Limb (tissue), 2 donors: Measurements from ENCODE around the gene CAMK2B.

ENCODE experiments used
- DNase-seq, 2 donors: peaks; one replicate each; pipeline ENCODE4 v3.0.0-alpha.2; 2016; ENCODE audit errors: extremely low spot score in 2 of 2

Gene CAMK2B

DNA sequence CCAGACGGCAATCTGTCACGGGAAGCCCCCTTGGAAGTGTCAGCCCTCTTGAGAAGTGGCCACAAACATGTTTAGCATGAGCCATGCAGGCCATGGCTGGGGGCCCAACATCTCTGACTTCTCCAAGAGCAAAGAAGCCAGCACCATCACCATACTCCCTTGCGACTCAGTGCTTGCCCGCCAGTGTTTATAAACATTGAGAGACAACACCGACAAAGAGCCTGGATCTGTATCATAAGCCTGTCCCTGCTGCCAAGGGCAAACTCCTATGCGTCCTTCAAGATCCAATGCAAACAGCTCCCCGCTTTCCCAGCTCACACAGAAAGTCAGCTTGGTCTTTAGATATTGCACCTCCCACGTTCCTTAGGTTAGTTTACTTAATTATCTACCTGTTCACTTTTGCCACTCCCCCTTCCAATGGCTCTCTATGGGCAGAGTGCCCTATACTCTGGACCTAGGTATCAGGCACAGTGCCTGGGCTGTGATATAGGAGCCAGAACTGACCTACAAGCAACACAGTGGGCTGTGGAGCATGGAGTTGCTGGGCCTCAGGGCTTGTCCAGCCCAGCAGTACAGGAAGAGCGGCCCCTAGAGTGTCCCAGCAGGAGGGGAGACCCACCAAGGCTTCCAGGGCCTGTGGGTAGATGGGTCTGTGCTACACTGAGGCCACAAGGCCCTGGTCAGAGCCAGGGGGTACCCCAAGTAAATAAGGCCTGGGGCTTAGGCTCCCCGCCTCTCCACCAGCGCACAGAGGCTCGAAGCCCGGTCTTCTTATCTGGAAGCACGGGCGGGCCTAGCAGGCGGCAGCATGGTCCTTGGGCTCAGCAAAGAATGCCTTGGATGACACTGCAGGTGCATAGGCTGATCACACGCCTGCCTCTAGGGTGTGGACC, 37.7 kb downstream of the CAMK2B start:
- DNase-seq: no peak

DNA sequence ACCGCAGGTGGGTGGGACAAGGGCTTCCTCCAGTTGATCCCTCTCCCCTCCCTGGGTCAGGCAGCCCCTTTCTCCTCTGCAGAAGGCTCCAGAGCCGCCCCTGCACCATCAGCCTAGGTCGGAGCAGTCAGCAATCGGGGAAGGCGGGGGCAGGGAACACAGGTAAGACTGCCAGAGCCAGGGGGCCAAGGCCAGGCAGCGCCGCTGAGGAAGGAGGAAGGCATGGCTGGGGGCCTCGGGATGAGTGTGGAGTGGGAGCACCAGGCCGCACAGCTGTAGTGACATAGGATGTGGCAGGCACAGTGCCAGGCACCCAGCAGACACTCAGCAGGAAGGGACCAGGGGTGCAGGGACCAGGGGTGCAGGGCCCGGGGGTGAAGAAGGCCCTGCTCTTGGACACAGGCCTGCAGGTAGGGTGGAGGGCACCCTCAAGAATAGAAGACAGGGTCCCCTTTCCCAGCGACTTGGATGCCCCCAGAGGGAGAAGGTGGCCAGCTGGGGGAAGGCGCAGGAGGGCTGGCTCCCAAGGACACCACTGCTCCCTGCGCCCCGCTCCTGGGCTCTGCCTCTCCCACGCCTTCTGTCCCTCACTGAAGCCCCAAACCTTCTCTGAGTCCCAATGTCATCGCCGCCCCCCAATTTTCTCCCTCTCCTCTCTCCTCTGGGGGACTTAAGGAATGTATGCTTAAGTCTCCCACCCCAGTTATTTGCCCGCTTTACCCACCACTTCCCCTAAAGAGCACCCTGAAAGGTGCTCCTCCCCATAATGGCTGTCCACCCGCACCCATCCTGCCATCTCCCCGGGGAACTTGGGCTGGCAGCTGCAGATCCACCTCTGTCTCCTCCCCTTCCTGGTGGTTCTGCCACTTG, 38.5 kb downstream of the CAMK2B start:
- peak in 1 of 2 donors; percentile 20 for DNase-seq

DNA sequence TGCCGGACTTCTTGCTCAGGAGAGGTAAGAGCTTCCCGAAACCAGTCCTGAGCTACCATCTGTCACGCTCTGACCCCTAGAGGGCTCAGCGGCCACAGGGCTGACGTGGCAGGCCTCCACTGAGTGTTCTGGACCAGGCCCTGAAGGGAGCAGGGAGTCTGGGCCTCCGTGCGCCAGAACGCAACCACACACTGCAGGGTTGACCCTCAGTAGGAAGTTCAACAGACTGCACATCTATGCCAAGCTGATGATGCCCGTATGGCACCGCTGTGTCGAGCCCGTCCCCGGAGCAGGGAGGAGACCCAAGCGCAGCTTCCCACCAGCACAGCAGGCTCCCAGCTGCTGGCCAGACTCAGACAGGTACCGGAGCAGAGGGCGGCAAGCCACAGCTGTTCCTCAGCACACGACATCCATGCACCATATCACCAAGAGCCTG, 39.2 kb downstream of the CAMK2B start:
- peak in 1 of 2 donors; percentile 16 for DNase-seq

DNA sequence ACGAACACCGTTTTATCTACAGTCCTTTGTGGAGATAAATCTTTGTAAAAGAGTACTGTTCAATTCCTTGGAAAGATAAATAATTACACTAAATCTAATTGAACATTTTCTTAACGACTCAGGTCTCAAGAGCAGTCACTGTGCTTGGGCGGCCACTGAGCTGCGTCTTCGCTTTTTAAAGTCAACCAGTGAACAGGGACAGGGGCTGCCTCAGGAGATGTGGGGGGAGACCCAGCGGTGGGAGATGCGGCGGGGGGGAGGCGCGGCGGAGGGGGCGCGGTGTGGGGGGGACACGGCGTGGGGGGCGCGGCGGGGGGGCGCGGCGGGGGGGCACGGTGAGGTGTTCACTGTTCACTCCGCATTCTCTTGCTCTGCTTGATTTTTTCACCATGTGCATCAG, 39.8 kb downstream of the CAMK2B start:
- DNase-seq: peak in 1 of 2 donors; percentile 16

DNA sequence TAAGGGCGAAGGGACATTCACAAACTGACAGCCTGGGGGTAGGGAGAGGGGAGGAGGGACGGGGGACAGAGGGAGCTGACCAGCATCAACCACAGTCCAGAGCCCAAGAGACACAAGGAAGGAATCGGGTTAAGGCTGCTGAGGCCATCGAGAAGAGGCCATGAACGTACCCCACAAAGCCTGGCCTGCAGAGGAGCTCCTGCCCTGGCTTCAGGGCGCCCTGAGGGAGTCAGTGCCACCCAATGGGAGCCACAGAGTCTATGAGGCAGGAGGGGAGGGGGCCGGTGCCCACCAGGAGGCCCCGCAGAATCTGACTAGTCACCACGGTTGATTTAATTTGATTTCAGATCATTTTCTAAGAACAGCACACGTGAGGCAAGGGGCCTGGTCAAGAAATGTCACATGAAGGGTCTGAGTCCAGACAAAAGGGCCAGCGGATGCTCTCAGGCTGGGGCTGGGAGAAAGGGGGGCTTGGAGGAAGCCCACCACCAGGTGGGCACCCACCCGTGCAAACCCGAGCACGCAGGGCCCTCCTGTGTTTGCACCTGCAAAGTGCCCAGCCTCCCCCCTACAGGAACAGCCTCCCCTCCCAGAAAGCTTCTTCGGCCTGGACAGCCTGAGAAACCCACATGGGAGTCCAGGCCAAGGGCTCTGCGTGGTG, 40.4 kb downstream of the CAMK2B start:
- peak in 1 of 2 donors; percentile 16 for DNase-seq

DNA sequence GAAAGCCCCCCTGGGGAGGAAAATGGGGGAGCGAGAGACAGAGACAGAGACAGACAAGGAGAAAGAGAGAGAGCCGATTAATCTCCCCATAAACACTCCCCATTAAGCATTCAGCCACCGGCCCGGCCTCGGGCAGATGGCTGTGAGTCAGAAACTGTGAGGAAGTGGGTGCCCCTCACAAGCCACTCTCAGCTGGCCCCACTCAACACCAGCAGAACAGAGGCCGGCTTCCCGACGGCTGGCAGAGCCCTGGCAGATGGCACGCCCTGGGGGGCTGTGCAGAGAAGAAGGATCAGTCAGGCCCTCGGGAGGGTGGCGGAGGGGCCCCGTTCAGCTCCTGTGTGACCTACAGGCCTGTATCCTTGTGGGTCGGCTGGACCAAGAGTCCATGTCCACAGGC, 41.2 kb downstream of the CAMK2B start:
- peak in 1 of 2 donors; percentile 34 for DNase-seq

DNA sequence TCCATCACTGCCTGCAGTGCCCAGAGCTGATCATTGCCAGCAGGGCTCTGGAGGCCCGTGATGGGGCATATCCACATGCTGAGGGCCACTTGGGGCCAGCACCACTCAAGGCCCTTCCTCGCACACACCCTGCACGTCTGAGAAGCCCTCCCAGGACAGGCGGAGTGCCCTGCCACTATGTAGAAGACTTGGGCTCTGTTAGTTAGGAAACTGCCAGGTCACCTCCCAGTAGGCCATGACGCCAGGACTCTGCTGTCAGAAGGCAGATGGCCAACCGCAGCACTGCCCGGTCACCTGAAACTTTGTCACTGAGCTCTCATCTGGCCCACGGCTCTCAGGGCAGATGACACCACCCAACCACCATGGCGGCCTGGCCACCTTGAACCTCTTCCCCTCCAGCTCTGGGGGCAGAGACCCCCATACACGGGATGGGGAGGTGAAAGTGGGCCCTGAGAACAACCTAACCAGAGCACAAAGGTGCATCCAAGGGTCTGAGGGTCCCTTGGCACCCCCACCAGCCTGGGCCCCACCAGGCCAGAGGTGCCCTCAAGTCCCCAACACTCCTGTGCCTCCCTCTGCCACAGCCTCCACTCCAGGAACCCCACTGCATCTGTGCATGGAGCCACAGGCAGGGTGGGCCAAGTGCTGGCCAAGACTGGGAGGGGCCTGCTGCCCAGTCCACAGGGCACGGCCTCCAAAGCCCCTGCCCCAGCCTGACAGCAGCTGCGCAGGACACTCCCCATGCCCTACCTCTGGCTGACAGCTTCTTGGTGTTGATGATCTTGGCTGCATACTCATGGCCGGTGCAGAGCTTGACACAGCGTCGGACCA, 41.8 kb downstream of the CAMK2B start:
- peak in 1 of 2 donors; percentile 19 for DNase-seq

DNA sequence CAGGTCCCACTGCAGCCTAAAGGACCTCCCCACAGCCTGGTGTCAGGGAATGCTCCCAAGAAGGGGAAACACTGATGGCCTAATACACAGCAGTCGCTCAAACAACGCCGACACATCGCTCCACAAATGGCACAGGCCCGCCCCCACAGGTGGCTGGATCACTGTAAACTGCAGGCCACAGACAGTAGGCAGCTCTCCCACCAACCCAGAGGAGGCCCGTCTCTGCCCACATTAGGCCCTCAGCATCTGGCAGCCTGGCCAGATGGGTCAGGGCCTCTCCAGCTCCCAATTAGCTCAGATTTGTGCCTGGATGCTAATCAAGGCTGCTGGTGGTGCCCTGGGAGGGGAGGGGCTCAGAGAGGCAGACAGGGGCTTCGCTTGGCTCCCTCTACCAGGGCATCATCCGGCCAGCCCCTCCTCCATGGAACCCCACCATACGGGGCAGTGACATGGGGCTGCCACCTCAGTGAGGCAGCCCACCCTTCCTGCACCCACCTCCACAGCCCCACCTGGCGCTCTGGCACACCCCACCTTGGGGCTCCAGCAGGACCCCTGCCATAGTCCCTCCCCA, 42.7 kb downstream of the CAMK2B start:
- no peak for DNase-seq

DNA sequence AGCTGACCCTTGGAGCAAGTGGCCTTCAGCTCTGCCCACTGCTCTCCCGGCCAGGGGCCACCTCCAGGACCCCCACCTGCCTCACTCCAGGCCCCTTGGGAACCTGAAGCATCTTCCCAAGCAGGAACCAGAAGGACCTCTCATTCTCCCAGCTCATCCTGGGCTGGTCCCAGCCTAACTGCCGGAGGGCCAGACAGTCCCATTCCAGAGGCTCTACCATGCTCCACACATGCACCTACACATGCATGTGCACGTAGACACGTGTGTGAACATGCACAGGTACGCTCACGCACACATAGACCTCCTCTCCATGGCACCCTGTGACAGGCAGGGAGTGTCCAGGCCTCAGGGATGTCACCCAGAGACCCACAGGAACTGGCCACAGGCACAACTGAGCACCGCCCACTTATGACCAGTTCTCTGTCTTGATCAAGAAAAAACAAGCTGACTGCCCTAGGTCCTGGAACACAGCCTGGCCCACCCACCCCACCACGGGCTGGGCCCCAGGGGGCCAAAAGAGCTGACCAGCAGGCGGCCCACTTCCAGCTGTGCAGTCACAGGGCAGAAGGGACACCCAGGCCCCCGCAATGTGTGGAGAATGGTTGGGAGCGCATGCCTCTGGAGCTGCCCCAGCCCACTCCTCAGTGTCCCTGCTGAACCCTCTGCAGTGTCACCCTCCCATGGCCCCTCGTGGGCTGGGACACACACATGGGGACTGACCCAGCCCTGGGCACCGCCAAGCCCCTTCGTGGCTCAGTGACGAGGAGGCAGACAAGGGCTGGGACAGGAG, 43.4 kb downstream of the CAMK2B start:
- peak in 1 of 2 donors; percentile 19 for DNase-seq

DNA sequence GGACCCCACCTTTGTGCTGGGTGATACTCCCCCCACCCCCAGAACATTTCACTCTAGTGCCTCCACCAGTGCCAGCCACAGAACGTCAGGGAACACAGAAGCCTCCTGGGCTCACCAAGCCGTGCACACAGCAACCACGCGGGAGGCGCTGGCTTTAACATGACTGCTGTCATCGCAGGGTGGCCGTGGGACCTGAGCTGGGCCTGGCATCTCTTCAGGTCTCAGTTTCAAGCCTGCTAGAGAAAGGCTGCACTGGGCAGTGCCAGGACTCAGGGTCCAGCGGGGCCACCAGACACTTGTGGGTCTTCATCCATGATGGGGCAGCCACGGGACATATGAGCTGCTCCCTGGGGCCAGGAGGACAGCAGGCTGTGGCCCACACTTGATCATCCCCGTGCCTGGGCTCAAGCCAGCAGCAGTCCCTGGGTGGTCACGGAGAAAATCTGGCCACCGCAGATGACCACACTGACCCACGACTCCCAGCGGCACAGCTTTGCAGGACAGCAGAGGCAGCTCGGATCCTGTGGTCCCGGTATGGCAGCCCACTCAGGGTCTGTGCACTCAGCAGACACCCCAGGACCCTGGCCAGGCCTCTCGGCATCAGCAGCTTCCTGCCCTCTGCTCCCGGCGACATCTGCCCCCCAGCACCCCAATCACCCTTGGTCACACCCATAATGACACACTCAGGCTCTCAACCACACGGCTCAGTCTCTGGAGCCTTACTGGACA, 44.2 kb downstream of the CAMK2B start:
- peak in 1 of 2 donors; percentile 20 for DNase-seq

DNA sequence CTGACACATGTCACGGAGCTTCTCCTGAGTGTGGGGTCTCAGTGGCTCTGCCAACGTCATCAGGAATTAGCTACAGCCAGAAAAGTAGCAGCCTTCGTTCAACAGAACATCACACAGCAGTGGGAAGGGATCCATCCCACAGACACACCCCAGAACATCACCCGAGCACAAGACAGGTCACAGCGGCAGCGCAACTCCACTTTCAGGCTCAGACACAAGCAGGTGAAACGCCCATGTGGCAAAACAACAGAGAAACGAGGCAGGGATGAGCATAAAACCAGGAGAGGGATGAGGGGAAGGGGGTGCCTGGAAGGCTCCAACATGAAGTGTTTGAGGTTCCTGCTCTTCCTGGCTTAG, 44.8 kb downstream of the CAMK2B start:
- no peak for DNase-seq

DNA sequence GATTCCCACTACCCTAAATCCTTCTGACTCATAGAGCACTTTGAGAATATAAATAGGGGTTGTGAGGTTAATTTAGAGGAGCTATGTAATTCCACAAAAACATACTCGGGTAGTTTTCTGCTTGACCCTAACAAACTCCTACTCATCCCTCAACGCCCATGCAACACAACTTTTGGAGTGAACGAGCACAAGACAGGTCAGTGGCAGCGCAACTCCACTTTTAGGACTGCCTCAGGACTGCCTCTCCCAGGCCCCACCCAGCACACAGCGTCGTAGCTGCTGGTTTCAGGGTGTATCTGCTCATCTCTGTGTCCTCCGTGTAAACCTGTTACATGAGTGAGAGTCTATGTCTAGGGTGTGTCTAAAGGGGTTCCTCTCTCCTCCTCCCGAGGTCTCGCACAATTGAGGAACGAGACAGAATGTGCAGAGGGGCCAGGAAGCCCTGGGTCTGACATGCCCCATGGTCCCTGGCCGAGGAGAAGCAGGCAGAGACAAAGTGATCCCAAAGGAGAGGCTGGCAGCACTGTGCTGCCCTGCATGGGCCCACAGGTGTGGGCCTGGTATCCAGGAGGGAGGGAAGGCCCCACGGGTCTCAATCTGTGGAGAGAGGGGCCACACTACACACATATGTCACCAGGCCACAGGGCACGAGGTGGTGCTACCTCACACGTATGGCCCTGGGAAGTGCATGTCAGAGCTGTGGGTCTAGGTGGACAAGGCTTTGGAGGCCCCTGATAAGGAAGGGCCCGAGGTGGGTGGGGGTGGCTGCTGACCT, 45.5 kb downstream of the CAMK2B start:
- DNase-seq: peak in 1 of 2 donors; percentile 23

DNA sequence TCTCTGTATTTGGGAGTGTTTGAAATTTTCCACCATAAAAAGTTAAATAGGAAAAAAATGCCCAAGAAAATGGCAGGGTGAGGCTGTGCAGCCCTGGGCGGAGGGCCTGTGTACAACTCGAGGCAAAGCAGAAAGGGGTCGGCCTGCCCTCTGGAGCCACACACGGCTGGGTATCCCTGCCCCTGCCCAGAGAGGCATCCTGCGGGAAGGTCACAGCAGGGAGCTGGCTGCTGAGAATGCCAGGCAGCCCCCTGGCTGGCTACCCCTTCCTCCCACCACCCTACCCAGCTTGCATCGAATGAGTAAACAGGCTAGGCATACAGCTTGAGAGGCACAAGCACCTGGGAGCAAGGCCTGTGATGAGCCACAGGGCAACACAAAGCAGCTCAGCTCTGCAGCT, 46.1 kb downstream of the CAMK2B start:
- peak in 1 of 2 donors; percentile 10 for DNase-seq

DNA sequence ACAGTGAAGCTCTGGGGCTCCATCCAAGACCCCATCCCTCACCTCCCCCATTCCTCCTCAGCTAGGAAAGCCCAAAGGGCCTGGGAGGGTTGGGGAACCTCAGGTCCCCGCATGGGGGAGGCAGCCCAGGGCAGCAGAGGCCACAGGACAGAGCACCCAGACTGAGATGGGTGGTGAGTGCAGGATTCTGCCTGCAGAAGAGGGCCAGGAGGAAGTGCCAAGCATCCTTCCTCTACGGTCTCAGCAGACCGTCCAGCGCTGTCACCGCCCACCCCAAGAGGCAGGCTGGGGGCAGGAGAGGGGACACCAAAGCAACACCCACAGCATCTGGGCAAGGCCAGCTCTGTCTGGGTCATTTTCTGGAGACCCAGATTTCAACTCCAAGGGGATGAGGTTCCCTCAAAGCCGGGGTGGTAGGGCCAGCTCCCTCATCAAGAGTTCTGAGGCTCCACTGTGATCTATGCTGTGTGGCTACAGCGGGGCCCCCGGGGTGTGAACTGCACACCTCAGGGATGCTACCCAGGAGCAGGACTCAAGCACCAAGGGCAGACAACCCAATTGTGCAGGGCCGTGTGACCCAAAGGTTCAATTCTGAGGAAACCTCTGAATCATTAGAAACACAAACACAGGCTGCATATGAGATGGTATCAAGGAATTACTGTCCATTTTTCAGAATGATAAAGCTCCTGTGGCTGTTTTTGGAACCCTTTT, 46.8 kb downstream of the CAMK2B start:
- DNase-seq: peak in 1 of 2 donors; percentile 16

DNA sequence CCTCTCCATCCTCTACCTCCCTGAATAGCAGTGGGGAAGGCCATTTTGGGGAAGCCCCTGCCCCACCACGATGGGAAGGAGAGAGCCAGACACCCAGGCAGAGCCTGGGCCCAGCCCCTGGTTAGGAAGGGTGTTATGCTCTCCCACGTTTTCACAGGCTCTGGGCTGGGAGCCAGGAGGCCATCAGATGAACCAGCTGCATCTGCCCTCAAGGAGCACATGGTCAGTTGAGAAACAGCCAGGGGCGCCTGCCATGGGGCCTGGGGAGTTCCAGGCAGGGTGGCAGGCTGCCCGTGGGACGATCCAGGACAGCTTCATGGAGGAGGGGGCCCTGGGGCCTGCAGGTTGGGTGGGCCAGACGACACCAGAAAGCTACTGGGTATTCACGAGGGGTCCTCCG, 47.5 kb downstream of the CAMK2B start:
- peak in 1 of 2 donors; percentile 26 for DNase-seq

DNA sequence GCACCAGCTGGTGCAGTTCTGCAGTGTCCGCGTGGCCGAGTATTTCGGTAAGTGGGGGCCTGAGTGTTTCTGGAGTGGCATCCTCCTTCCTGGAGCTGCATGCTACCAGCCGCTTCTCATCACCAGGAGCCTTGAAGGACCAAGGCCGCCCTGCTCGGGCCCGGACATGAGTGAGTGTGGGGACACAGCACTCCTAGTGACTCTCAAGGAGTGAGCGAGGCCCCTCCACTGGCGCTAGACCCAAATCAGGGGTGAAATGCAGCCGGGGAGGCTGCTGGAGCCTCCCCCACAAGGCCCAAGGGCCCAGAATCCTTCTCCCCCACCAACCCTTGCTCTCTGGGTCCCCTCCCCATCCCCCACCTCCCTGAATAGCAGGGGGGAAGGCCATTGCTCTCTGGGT, 48.0 kb downstream of the CAMK2B start:
- peak in 1 of 2 donors; percentile 20 for DNase-seq

DNA sequence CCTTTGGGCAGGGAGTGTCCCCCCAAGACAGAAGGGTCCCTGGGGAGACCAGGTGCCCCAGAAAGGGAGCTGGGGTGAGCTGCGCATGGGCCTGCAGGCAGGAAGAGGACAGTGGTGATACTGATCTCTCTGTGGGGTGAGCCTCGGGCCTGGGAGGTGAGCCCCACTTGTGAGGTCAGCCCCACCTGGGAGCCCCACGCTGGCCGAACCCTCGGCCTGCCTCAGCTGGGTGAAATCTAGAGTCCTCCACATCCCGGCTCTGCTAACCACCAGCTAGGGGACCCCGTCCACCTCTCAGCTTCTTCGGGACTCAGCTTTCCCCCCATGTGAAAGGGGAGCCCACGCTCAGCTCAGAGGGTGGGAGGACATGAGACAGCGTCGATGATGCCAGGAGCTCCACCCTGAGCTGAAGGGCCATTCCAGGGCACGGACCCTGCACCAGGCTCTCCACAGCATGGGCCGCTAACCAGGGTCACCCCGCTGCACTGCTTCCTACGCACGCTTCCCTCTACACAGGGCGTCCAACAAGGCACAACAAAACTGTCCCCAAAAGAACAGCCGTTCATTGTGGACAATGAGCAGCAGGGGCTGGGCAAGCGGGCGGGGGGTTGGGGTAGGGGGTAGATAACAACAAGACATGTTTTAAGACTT, 48.7 kb downstream of the CAMK2B start:
- DNase-seq: no peak
